SJSA1 (cell line): ENCODE results near the gene HMMR. TPM values are rescaled to one million over a fixed set of nuclear protein-coding genes. Genes with fewer than 3 reads are reported as not detected.
A peak's percentile ranks its signal among the peaks of the same experiment; 100 is the strongest.
"Not testable (repeated sequence)": the region's sequence is repeated elsewhere in the genome, so short reads cannot be mapped to it uniquely, and the experiment has no call there.

Experiments
- DNase-seq, 2 experiments: peaks; one replicate each; pipeline ENCODE4 v3.0.0-alpha.2; 2015 to 2020; ENCODE audit warnings: low spot score in 2 of 2, low read depth in 1 of 2
- H3K27ac ChIP-seq: fragments of 250-450 bp; sonication (Bioruptor Pico); 2 replicates; pipeline ENCODE4 v1.5.1; 2020; ENCODE audit warnings: mild to moderate bottlenecking, moderate library complexity
- H3K27me3 ChIP-seq: fragments of 250-450 bp; sonication (Bioruptor Pico); replicated peaks from 2 replicates; pipeline ENCODE4 v1.5.1; 2020; ENCODE audit warnings: mild to moderate bottlenecking, moderate library complexity
- H3K36me3 ChIP-seq: fragments of 250-450 bp; sonication (Bioruptor Pico); 2 replicates; pipeline ENCODE4 v1.5.1; 2020; ENCODE audit warnings: mild to moderate bottlenecking
- H3K4me1 ChIP-seq: fragments of 250-450 bp; sonication (Bioruptor Pico); replicated peaks from 2 replicates; pipeline ENCODE4 v1.6.1; 2021; ENCODE audit warnings: mild to moderate bottlenecking
- H3K4me3 ChIP-seq: fragments of 250-450 bp; sonication (Bioruptor Pico); 2 replicates; pipeline ENCODE4 v1.5.1; 2020; ENCODE audit warnings: mild to moderate bottlenecking
- H3K9me3 ChIP-seq: fragments of 250-450 bp; sonication (Bioruptor Pico); replicated peaks from 2 replicates; pipeline ENCODE4 v1.5.1; 2020; ENCODE audit warnings: mild to moderate bottlenecking
- total RNA-seq: library from RNA; depleted of rRNA; stranded (reverse); fragments of >200 nt; shearing (Covaris generic); gene quantifications from 2 replicates; pipeline ENCODE4 v1.2.3, GENCODE V29; 2014; rRNA removed

Gene HMMR, protein sequence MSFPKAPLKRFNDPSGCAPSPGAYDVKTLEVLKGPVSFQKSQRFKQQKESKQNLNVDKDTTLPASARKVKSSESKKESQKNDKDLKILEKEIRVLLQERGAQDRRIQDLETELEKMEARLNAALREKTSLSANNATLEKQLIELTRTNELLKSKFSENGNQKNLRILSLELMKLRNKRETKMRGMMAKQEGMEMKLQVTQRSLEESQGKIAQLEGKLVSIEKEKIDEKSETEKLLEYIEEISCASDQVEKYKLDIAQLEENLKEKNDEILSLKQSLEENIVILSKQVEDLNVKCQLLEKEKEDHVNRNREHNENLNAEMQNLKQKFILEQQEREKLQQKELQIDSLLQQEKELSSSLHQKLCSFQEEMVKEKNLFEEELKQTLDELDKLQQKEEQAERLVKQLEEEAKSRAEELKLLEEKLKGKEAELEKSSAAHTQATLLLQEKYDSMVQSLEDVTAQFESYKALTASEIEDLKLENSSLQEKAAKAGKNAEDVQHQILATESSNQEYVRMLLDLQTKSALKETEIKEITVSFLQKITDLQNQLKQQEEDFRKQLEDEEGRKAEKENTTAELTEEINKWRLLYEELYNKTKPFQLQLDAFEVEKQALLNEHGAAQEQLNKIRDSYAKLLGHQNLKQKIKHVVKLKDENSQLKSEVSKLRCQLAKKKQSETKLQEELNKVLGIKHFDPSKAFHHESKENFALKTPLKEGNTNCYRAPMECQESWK
- 117 and 119 TPM in 2 replicates for total RNA-seq

DNA sequence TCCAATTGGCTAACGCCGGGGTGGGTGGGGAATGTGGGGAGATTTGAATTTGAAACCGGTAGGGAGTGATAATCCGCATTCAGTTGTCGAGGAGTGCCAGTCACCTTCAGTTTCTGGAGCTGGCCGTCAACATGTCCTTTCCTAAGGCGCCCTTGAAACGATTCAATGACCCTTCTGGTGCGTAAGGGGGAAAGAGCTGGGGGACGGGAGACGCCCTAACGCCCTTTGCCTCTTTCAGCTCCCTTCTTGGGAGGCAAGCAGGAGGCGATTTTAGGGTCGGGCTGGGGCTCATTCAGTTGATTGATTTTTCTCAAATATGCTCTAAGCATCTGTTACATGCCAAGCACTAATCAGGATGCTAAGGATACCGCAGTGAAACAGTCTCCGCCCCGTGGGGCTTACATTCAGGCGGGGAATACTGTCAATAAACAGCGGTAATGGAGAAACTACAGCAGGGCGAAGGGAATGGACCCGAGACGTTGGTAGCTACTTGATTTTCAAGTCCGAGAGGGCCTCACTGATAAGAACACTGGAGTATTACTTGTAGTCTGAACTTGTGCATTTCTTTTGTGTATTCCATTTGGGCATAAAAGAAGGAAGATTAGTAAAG is at the start of gene HMMR:
Gene HMMR (plus strand): TSS at position 71 of the 610 bp plus-strand sequence. CDS start 61 bp downstream, at position 132.
- H3K27ac ChIP-seq: peak within 1 kb of the TSS; percentile 99
- peaks cover 18% of the 10 kb centered on the region for H3K4me1 ChIP-seq
- DNase-seq: no peak
- no peaks in the 10 kb centered on the region for H3K9me3 ChIP-seq
- H3K4me3 ChIP-seq: peak within 1 kb of the TSS; percentile 64
- peaks cover 36% of the 10 kb centered on the region for H3K36me3 ChIP-seq
- H3K27me3 ChIP-seq: no peaks in the 10 kb centered on the region

DNA sequence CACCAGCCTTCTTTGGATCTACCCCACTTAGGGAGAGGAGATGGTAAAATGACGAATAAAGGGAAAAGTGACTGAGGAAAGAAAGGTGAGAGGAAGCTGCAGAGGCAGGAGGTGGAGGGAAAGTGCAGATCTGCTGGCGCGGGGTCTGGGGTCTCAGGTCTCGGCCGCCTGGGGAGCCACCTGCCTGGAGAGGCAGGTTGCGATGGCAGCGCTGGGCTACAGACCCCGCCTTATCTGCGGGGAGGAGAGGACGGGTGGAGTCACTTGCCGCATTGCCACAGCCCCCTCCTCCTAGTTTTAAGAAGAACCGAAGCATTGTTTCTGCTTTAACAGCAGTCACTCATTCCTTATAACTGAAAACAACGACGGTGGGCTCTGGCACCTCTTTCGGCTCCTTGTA is 44.8 kb upstream of the HMMR start:
- H3K36me3 ChIP-seq, H3K4me1 ChIP-seq, H3K27me3 ChIP-seq: not testable (repeated sequence)

DNA sequence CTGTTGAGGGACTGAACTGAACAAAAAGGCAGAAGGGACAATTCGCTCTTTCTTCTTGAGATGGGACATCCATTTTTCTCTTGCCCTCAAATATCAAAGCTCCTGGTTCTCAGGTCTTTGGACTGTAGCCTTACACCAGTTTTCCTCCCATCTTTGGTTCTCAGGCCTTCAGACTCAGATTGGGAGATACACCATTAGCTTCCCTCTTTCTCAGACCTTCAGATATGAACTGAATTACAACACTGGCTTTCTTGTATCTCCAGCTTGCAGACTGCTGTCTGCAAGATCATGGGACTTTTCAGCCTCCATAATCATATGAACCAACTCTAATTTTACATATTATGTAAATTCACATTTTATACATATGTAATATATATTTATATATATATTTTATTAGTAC is 35.6 kb upstream of the HMMR start:
- no peak overlapping the region for H3K4me3 ChIP-seq
- DNase-seq: no peak
- H3K27ac ChIP-seq: no peak overlapping the region
- no peaks in the 10 kb centered on the region for H3K36me3 ChIP-seq
- H3K27me3 ChIP-seq: no peaks in the 10 kb centered on the region
- no peaks in the 10 kb centered on the region for H3K4me1 ChIP-seq
- H3K9me3 ChIP-seq: no peaks in the 10 kb centered on the region

More for the DNA sequence above, 44.8 kb upstream of the HMMR start:
- H3K9me3 ChIP-seq, DNase-seq, H3K27ac ChIP-seq, H3K4me3 ChIP-seq: not testable (repeated sequence)

DNA sequence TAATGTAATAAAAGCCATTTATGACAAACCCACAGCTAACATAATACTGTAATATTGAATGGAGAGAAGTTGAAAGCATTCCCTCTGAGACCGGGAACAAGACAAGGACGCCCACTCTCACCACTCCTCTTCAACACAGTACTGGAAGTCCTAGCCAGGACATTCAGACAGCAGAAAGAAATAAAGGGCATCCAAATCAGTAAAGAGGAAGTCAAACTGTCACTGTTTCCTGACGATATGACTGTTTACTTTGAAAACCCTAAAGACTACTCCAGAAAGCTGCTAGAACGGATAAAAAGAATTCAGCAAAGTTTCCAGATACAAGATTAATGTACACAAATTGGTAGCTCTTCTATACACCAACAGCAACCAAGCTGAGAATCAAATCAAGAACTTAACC is 34.3 kb upstream of the HMMR start:
- DNase-seq, H3K4me3 ChIP-seq, H3K4me1 ChIP-seq, H3K36me3 ChIP-seq, H3K27me3 ChIP-seq, H3K27ac ChIP-seq, H3K9me3 ChIP-seq: not testable (repeated sequence)

DNA sequence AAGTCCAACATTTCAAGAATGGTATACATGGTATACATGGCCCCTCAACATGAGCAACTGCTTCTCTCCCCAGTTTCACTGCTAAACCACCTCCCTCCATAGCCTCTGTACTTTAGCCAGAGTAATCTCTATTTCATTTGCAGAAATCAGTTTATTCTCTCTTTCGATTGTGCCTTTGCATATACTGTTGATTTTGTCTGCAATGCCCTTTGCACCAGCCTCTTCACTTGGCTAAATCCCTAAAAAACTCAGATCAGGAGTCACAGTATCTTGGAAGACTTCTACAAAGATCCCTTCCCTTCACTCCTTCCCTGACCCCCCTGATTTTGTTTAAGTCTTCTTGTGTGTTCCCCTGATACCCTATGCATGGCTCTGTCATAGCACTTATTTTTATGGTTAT is 27.9 kb upstream of the HMMR start:
- H3K36me3 ChIP-seq: peaks cover 1% of the 10 kb centered on the region; the same call in 1 of the 2 replicates
- no peaks in the 10 kb centered on the region for H3K9me3 ChIP-seq
- H3K27ac ChIP-seq: no peak overlapping the region
- no peaks in the 10 kb centered on the region for H3K27me3 ChIP-seq
- no peak for DNase-seq
- H3K4me3 ChIP-seq: no peak overlapping the region
- H3K4me1 ChIP-seq: peaks cover 13% of the 10 kb centered on the region

DNA sequence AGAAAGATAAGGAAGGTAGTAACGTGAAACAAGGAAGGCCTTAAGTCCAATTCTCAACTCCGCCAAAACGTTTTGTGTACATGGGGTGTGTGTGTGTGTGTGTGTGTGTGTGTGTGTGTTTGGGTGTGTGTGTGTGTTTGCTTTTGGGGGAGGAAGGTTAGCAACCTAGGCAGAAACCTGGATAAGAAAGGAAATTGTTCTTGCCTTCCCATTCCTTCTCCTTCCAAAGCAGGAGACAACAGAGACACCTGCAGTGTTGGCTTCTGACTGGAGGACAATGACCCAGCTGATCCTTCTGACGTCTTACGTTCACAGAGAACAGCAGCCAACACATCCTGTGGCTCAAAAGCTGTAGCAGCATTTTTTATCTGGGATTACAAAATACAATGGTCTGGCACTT is 27.2 kb upstream of the HMMR start:
- Histone ChIP-seq H3K4me1 (peaks cover 14% of the 10 kb centered on the region), H3K27ac (no peak overlapping the region), H3K9me3 (no peaks in the 10 kb centered on the region), H3K4me3 (no peak overlapping the region), H3K27me3 (no peaks in the 10 kb centered on the region), H3K36me3 (peaks cover 3% of the 10 kb centered on the region; the same call in 1 of the 2 replicates)
- no peak for DNase-seq

DNA sequence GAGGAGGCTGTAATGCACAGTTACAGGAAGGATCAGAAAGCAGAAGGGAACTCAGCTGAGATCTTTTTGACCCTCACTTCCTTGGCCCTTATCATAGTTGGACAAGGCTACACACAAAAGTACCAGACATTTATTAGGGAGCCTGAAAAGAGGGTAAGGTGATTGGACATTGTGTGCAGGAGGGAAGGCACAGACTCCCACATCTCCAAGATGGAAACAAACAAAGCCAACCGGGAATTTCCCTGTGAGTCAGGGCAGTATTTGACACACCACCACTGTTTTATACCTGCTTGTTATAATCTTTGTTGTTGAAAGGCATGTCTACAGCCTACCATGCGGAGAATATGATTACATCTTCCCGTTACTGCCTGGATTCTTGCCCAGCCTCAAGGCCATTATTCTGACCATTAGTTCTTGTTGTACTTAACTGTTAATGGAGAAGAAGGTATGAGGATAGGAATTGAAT is 26.0 kb upstream of the HMMR start:
- H3K4me1 ChIP-seq: peaks cover 24% of the 10 kb centered on the region
- no peaks in the 10 kb centered on the region for H3K9me3 ChIP-seq
- peak in 1 of 2 experiments; percentile 52 for DNase-seq
- H3K4me3 ChIP-seq: no peak overlapping the region
- H3K27ac ChIP-seq: no peak overlapping the region
- peaks cover 10% of the 10 kb centered on the region for H3K36me3 ChIP-seq
- no peaks in the 10 kb centered on the region for H3K27me3 ChIP-seq

DNA sequence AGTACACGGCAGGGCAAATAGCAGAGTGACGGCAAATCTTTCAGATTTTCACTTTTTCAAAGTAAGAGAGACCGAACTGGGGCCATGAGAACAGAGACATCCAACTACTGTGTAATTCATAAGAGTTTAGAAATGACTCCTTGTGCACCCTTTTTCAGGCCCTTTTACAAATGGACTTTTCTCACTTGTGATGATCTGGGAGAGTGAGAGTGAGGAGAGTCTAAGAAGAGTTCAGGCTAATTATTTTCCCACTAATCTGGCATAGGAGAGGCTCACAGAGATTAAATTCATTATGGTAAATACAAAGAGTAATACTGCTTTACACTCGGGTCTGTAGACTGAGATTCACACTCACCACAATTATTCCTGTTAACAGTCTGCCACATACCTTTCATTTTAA is 23.9 kb upstream of the HMMR start:
- H3K27me3 ChIP-seq: no peaks in the 10 kb centered on the region
- peaks cover 30% of the 10 kb centered on the region for H3K36me3 ChIP-seq
- H3K4me1 ChIP-seq: peaks cover 24% of the 10 kb centered on the region
- no peak for DNase-seq
- H3K9me3 ChIP-seq: no peaks in the 10 kb centered on the region
- peak overlapping the region; percentile 25 for H3K27ac ChIP-seq
- H3K4me3 ChIP-seq: peak overlapping the region; percentile 69

DNA sequence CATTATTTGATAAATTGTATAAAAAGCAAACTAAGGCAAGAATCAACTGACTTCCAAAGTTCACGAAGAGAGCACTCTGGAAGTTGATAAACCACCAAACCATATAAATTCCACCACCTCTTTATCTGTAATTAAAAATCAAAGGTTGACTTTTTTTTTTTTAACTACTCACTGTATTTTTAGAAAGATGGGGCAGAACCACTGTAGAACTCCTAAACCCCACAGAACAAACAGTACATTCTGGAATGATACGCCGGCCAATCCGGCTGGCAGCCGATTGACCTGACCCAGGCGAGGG is 23.5 kb upstream of the HMMR start:
- peak overlapping the region; percentile 69 for H3K4me3 ChIP-seq
- H3K4me1 ChIP-seq: peaks cover 24% of the 10 kb centered on the region
- H3K36me3 ChIP-seq: peaks cover 35% of the 10 kb centered on the region
- H3K27ac ChIP-seq: peak overlapping the region; percentile 25
- DNase-seq: no peak
- H3K9me3 ChIP-seq: no peaks in the 10 kb centered on the region
- H3K27me3 ChIP-seq: no peaks in the 10 kb centered on the region

DNA sequence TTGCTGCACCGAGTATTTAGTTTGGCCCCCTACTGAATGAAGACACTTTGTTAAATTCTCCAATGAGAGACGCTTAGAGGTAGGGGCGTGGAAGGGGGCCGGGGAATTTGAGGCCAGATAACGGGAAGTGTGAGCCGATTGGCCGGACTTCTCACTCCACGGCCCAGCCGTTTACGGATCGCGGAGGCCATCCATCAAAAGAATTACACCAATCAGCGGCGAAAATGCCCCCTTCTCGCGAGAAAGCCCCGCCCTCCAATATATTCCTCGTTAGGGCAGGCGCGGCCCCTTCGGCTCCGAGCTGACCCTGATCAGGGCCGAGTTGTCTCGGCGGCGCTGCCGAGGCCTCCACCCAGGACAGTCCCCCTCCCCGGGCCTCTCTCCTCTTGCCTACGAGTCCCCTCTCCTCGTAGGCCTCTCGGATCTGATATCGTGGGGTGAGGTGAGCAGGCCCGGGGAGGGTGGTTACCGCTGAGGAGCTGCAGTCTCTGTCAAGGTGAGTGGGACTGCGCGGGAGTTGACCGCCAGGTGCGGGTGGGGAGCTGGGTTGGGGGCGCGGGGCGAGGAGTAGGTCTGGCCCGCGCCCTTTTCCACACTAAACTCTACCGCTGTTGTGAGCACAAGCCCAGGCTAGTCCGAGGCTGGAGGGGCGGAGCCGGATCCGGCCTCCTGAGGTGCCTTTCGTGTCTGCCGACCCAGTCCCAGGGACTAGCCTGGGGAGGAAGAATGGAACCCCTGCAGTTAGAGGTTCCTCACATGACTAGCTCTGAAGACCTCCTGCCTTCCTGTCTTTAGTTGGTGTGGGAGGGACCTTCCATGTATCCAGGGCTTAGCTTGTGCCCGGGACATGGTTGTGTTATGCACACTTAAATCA is 22.9 kb upstream of the HMMR start, which contains the start of gene CCNG1:
Gene CCNG1 (plus strand): TSS at position 287 of the 874 bp plus-strand sequence. CDS start 1,662 bp downstream, outside the sequence.
- H3K27me3 ChIP-seq: no peaks in the 10 kb centered on the region
- no peaks in the 10 kb centered on the region for H3K9me3 ChIP-seq
- peak within 1 kb of the TSS; percentile 69 for H3K4me3 ChIP-seq
- peak; percentile 98 to 99 for DNase-seq
- peaks cover 24% of the 10 kb centered on the region for H3K4me1 ChIP-seq
- H3K36me3 ChIP-seq: peaks cover 41% of the 10 kb centered on the region
- H3K27ac ChIP-seq: peak within 1 kb of the TSS; percentile 58

DNA sequence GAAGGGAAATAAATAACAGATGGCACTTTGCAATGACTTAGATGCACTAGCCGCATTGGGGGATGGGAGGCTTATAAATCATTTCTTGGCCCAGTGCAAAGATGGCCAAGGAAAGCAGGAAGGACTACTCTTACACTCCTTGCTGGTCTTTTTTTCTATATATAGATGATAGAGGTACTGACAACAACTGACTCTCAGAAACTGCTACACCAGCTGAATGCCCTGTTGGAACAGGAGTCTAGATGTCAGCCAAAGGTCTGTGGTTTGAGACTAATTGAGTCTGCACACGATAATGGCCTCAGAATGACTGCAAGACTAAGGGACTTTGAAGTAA is 21.4 kb upstream of the HMMR start:
- Histone ChIP-seq H3K27me3 (no peaks in the 10 kb centered on the region), H3K4me3 (no peak overlapping the region), H3K4me1 (peaks cover 24% of the 10 kb centered on the region), H3K9me3 (no peaks in the 10 kb centered on the region), H3K27ac (no peak overlapping the region), H3K36me3 (peaks cover 54% of the 10 kb centered on the region)
- DNase-seq: no peak

DNA sequence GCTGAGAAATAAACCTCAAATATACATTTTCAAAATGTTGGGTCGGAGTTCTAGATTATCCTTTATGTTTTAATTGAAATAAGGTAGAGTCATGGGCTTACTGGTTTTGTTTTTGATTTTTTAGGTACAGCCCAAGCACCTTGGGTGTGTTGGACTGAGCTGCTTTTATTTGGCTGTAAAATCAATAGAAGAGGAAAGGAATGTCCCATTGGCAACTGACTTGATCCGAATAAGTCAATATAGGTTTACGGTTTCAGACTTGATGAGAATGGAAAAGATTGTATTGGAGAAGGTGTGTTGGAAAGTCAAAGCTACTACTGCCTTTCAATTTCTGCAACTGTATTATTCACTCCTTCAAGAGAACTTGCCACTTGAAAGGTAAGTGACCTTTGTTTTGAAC is 19.5 kb upstream of the HMMR start:
- DNase-seq: no peak
- H3K36me3 ChIP-seq: peaks cover 69% of the 10 kb centered on the region
- no peak overlapping the region for H3K4me3 ChIP-seq

DNA sequence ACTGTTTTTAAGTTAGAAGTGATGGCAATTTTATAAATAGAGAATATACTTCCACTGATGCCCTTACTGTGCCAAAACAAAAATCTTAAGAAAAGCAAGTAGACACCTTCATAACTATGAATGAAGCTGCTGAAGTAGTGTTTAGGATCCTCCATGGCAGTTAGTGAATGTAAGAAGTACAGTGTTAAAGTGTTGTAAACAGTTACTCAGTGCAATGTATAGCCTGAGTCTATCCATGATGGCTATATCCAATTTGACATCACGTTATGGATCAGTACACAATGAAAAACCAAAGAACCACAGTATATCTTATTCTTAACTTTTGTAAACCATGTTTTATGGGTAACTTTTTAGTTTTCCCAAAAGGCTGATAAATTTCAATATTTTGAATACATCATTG is 15.9 kb upstream of the HMMR start:
- Histone ChIP-seq H3K27ac (no peak overlapping the region), H3K27me3 (no peaks in the 10 kb centered on the region), H3K4me1 (no peaks in the 10 kb centered on the region), H3K36me3 (peaks cover 93% of the 10 kb centered on the region), H3K4me3 (no peak overlapping the region), H3K9me3 (no peaks in the 10 kb centered on the region)
- no peak for DNase-seq

More for the DNA sequence above, 19.5 kb upstream of the HMMR start:
- Histone ChIP-seq H3K27ac (no peak overlapping the region), H3K27me3 (no peaks in the 10 kb centered on the region), H3K9me3 (no peaks in the 10 kb centered on the region), H3K4me1 (peaks cover 16% of the 10 kb centered on the region)
